ENCODE results near the gene CIROP. TPM values are rescaled to one million over a fixed set of nuclear protein-coding genes. Genes with fewer than 3 reads are reported as not detected.

Gene CIROP
- total RNA-seq, 4 donors from 2014 or later, result 0.38 TPM; not detected in 3

DNA sequence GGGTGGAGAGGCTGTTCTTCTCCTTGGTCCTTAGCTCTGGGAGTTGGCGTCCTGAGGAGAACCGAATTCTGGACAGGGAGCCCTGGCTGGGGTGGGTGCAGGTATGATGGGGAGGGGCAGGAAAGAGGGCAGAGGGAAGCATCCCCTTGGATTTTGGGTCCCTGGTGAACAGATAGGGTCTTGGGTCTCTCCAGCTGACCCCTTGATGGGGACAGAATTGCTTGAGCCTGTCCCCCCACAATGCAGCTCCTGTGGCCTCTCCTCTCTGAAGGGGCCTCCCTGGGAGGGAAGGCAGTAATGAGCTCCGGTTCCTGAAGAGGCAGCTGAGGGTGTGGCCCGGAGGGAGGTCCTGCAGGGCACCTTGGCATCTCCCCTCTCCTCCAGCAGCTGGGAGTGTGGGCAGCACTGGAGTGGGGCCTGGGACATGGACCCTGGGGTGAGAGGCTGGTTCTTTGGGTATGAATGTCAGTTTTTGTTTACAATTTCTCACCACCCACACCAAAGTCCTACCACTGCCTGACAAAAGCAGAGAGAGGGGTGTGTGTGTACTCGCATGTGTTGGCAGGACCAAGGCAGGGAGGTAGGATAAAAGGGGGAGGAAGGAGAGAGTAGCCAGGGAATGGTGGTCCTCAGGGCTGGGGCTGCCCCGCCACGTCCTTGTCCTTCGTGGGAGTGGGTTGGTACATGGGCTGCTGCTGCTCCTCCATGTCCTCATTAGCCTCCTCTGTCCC is 21.9 kb upstream of the CIROP start:
- 85 to 93% methylated on average over 3 to 6 of the region's 8 CpGs for WGBS, 2 donors
- no peak for DNase-seq
- Histone ChIP-seq H3K9me3 (no peaks in the 10 kb centered on the region), H3K27ac (peak overlapping the region in 3 of 4 donors; percentile 22 to 41 (median 36)), H3K4me1 (peaks cover 5 to 48% (median 18%) of the 10 kb centered on the region in 3 donors), H3K36me3 (peaks cover 0 to 47% (median 0%) of the 10 kb centered on the region in 3 donors), H3K4me3 (no peak overlapping the region), H3K27me3 (no peaks in the 10 kb centered on the region)
- intact Hi-C loops (cut with DNase I), result no loop called here
- TF ChIP-seq, protein P1, sequence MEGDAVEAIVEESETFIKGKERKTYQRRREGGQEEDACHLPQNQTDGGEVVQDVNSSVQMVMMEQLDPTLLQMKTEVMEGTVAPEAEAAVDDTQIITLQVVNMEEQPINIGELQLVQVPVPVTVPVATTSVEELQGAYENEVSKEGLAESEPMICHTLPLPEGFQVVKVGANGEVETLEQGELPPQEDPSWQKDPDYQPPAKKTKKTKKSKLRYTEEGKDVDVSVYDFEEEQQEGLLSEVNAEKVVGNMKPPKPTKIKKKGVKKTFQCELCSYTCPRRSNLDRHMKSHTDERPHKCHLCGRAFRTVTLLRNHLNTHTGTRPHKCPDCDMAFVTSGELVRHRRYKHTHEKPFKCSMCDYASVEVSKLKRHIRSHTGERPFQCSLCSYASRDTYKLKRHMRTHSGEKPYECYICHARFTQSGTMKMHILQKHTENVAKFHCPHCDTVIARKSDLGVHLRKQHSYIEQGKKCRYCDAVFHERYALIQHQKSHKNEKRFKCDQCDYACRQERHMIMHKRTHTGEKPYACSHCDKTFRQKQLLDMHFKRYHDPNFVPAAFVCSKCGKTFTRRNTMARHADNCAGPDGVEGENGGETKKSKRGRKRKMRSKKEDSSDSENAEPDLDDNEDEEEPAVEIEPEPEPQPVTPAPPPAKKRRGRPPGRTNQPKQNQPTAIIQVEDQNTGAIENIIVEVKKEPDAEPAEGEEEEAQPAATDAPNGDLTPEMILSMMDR (IDR thresholded peaks at IDR 0.05), result no peak
- no peak for TF ChIP-seq POLR2A (IDR thresholded peaks at IDR 0.05)

GRCh38 chr14:23125933-23126524 is 21.2 kb upstream of the CIROP start:
- H3K4me3 ChIP-seq, result no peak overlapping the region
- peak overlapping the region in 3 of 4 donors; percentile 22 to 41 (median 36) for H3K27ac ChIP-seq
- H3K36me3 ChIP-seq, result peaks cover 0 to 40% (median 0%) of the 10 kb centered on the region in 3 donors
- no peaks in the 10 kb centered on the region for H3K27me3 ChIP-seq
- TF ChIP-seq POLR2A (IDR thresholded peaks at IDR 0.05), result no peak
- TF ChIP-seq, protein P1 (IDR thresholded peaks at IDR 0.05), result no peak
- no peaks in the 10 kb centered on the region for H3K9me3 ChIP-seq
- intact Hi-C loops (cut with DNase I), result no loop called here
- DNase-seq, result no peak
- peaks cover 5 to 49% (median 24%) of the 10 kb centered on the region in 3 donors for H3K4me1 ChIP-seq
- whole genome bisulfite sequencing, 2 donors, result 54 to 70% methylated on average over 5 to 6 of the region's 9 CpGs

DNA sequence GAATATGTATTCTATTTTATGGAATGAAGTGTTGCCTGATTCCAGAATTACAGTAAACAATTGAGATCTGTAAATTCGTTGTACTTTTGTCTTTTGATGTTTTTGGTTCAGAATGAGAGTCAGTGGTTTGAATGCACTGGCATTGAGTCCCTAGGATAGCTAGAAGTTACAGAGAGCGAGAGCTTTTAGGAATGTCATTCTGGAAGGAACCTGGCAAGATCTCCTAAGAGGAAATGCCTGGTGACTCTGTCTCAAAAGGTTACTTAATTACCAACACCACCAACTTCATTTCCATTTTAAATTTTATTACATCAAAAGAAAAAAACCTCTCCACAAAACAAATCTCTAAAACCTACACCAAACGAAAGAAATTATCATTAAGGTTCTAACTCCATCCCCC is 20.2 kb upstream of the CIROP start:
- Histone ChIP-seq H3K4me1 (peaks cover 5 to 49% (median 19%) of the 10 kb centered on the region in 3 donors), H3K27me3 (no peaks in the 10 kb centered on the region), H3K9me3 (no peaks in the 10 kb centered on the region), H3K4me3 (no peak overlapping the region), H3K36me3 (peaks cover 0 to 38% (median 0%) of the 10 kb centered on the region in 3 donors), H3K27ac (peak overlapping the region in 1 of 4 donors; percentile 22)
- WGBS, 2 donors, result 40 to 41% methylated on average over 3 of the region's 3 CpGs
- intact Hi-C loops (cut with DNase I), result no loop called here
- DNase-seq, result no peak
- TF ChIP-seq, protein P1 (IDR thresholded peaks at IDR 0.05), result no peak
- no peak for TF ChIP-seq POLR2A (IDR thresholded peaks at IDR 0.05)

DNA sequence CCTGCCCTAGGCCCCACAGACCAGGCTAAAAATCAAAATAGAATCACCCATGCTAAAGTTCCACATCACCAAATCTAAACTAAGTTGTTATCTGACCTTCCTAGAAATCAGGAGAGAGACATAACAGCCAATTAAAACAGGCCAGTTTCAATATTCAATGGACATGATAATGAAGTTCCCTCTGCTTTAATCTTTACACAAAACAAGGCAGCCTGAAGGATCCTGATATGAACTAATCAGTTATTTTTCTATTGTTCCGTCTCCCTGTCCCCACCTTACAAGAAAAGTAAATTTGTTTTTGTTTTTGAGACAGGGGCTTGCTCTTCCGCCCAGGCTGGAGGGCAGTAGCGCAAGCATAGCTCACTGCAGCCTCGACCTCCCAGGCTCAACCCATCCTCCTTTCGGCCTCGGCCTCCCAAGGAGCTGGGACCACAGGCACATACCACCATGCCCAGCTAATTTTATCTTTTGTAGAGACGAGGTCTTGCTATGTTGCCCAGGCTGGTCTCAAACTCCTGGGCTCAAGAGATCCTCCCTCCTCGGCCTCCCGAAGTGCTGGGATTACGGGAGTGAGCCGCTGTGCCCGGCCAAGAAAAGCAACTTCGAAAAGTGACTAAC is 19.7 kb upstream of the CIROP start:
- TF ChIP-seq POLR2A (IDR thresholded peaks at IDR 0.05), result no peak
- TF ChIP-seq, protein P1 (IDR thresholded peaks at IDR 0.05), result no peak
- Histone ChIP-seq H3K4me3 (no peak overlapping the region), H3K4me1 (peaks cover 0 to 49% (median 19%) of the 10 kb centered on the region in 3 donors), H3K36me3 (peaks cover 0 to 34% (median 0%) of the 10 kb centered on the region in 3 donors), H3K27ac (peak overlapping the region in 1 of 4 donors; percentile 2), H3K9me3 (no peaks in the 10 kb centered on the region), H3K27me3 (no peaks in the 10 kb centered on the region)
- intact Hi-C loops (cut with DNase I), result no loop called here
- no peak for DNase-seq
- 88 to 92% methylated on average over 12 to 13 of the region's 13 CpGs for WGBS, 2 donors

- no peak overlapping the region for H3K4me3 ChIP-seq
- H3K4me1 ChIP-seq, result peaks cover 0 to 49% (median 19%) of the 10 kb centered on the region in 3 donors
- H3K36me3 ChIP-seq, result peaks cover 0 to 24% (median 0%) of the 10 kb centered on the region in 3 donors
- H3K27ac ChIP-seq, result peak overlapping the region in 1 of 4 donors; percentile 2
- DNase-seq, result no peak
- WGBS, 2 donors, result 31 to 40% methylated on average over 2 of the region's 8 CpGs
- H3K27me3 ChIP-seq, result no peaks in the 10 kb centered on the region
- no peaks in the 10 kb centered on the region for H3K9me3 ChIP-seq
- intact Hi-C loops (cut with DNase I), result no loop called here
- TF ChIP-seq, protein P1 (IDR thresholded peaks at IDR 0.05), result no peak
- TF ChIP-seq POLR2A (IDR thresholded peaks at IDR 0.05), result no peak
These were observed 18.6 kb upstream of the CIROP start for GRCh38 chr14:23123419-23123818.
